ENCODE data around the gene AFAP1L2.

Gene AFAP1L2

DNA sequence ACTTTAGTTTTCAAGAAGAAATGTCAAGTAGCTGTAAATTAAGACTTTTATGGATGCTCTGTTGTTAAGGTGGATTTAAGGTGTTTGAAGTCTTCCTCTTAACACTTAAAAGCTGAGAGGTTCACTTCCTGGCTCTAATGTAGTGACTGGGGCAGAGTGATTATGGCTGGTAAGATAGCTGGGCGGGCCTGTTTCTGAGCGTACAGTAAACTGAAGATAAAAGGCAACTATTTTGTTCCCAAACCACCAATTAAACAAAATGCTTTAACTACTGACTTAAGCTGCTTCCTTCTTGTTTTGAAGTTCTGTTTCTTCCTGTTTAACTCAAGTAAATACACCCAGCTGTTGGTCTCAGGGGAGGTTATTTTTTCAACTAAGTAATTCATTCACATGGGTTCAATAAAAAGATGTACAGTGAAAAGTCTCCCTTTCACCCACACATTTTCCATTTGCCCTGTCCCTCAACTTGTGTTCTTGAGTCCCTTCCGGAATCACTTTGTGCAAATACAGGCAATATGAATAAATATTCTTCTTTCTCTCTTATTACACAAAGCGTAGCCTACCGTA, 145.9 kb downstream of the AFAP1L2 start:
- no peak for DNase-seq

DNA sequence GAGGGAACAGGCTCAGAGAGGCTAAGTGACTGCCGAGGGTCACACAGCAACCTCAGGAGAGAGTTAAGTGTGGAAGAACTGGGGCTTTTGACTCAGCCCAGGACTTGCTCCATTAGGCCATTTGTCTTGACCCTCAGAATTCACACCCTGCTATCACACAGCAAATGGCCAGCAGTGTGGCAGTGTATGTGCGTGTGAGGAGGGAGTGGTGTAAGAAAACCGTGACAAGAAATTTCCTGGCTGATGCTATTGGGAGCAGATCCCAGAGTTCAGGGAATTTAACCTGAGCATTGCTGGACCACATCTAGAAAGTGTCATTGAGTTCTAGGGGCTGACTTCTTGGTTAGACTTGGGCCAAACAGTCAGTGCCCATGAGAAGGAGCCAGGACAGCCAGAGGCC, 146.8 kb downstream of the AFAP1L2 start:
- DNase-seq: no peak

DNA sequence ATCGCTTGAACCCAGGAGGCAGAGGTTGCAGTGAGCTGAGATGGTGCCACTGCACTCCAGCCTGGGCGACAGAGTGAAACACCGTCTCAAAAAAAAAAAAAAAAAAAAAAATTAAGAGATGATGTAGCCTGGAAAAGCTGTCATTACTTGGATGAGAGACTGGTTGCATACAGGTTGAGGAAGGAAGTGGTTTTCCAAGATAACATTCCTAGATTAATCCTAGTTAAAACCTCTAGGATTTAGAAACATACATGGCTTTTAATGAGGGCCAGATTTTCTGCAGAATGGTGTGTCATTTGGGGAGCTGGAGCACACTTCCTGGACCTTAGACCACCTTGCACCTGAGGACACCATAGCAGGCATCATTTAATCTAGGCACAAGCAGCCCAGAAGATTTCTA, 147.5 kb downstream of the AFAP1L2 start:
- no peak for DNase-seq

DNA sequence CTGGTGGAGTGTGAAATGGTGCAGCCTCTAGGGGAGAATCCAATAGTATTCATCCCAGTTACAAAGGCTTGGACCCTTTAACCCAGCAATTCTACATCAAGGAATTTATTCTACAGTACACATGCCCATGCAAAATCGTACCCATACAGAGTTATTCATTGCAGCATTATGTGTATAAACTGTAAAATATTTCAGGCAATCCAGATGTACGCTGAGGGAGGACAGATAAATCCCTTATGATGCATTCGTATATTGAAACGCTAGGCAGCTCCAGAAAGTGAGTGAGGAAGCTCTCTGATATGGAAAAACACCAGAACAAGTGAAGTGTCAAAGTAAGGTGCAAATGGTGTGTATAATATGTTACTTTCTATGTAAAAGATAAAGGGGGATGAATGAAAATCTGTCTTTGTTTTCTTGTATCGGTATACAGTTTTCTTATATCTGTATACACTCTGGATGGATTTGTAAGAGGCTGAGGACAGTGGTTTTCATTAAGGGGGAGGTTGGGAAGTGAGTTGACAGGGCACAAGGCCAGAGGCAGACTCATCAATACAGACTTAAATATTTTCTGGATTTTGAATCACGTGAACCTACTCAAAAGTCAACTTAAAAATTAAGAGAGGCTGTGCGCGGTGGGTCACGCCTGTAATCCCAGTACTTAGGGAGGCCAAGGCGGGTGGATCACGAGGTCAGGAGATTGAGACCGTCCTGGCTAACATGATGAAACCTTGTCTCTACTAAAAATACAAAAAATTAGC, 148.1 kb downstream of the AFAP1L2 start:
- no peak for DNase-seq

- DNase-seq: no peak
Observed at GRCh38 chr10:114255227-114255626, 149.1 kb downstream of the AFAP1L2 start.

GRCh38 chr10:114252883-114253282, 151.4 kb downstream of the AFAP1L2 start:
- no peak for DNase-seq

DNA sequence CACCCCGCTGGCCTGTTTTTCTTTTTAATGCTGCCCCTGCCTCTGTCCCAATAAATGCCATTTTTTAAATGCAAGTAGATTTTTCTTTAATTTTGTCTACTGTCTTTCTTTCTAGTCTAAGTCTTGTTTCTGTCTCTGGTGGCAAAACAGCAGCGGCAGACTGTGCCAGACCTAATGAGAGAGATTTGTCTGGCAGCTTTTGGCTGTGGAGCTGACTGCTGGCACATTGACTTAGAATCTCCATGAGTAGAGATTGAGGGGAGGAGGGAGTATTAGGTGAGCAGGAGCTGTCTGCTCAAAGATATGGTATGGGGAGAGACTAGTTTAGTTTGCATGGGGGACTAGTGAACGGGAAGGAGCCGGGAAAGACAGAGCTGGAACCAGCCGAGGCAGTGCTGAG, 152.2 kb downstream of the AFAP1L2 start:
- no peak for DNase-seq

- DNase-seq: no peak
Observed at GRCh38 chr10:114250716-114251115, 153.6 kb downstream of the AFAP1L2 start.

GRCh38 chr10:114250236-114250635, 154.1 kb downstream of the AFAP1L2 start:
- DNase-seq: no peak

DNA sequence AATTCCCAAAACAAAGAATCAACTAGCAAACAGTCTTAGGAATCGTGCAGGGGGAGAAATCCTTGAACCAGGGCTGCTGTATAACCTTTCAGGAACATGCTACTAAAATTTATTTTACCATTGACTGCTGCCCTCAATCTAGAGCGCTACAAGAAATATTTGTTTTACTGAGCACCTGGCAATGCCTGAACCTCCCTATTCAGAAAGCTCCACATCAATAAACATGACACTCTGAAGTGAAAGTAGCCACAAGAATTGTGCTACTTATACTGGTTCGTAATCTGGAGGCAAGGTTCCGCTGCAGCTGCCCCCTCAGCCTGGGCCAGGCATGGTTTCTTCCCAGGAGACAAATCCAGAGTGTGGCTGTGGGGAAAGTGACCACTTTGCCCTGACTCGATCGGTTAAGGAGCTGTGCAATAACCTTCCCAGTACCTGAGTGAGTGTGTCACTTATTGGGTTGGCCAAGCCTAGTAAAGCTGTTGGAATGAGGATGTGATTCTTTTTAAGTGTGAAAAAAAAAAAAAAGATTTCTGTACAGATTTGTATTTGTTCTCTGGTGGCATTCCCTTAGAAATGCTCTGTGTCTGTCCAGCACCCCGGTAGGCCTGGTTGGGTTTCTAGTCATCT, 157.5 kb downstream of the AFAP1L2 start:
- DNase-seq: no peak

DNA sequence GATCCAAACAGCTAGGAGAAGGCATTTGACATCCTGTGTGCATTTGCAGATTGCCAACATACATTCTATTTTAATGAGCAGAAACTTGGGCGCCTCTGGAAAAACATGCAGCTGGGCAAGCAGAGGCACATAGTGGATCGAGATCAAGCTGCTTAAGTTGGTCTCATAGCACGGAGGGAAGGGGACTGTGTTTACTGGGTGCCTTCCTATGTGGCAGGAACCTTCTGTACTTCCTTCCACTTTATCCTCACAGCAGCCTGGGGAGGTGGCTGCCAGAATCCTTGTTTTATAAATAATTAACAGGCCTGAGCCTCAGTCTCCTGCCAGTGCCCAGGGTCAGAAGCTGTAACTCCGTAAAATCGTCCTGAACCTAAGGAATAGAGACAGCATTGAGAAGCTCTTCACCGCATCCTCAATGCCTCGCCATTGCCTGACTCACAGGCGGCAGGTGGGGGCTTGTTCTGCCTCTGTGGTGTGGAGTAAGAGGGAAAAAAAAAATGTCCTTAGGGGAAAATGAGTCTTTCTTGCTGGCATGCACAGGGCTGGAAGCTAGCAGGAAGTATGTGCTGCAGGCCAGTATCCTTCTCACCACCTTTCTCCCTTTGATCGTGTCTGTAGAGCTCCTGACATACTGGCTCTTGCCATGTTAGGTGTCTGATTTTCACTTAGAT, 159.0 kb downstream of the AFAP1L2 start:
- DNase-seq: no peak

All from NCI-H446 (cell line).